Naive thymus-derived CD4-positive, alpha-beta T cell (primary cell): Measurements from ENCODE around the gene ATXN7. TPM values are rescaled to one million over a fixed set of nuclear protein-coding genes. Genes with fewer than 3 reads are reported as not detected.

ENCODE experiments used
- ATAC-seq: fragments of 150-1000 bp; cut with Tn5 transposase; 2 replicates; pipeline ENCODE4 v1.10.0; 2021; ENCODE audit warnings: mild to moderate bottlenecking, moderate library complexity
- CTCF ChIA-PET: fragments of 350-600 bp; sonication (Branson Sonifier 250); formaldehyde crosslinking; loops from one replicate; lab custom pipeline; 2021; ENCODE audit warnings: antibody characterized with exemption; lab: Charles Lee
- POLR2A ChIA-PET: fragments of 350-600 bp; sonication (Branson Sonifier 250); formaldehyde crosslinking; loops from one replicate; lab custom pipeline; 2021; ENCODE audit warnings: antibody characterized with exemption, inconsistent platforms; lab: Charles Lee
- DNase-seq, 9 donors: peaks; one replicate each; pipeline versions ENCODE4 v3.0.0 to v3.0.0-alpha.2; 2020 to 2022; ENCODE audit warnings: mixed read lengths in 1 of 9
- H3K27ac ChIP-seq: one replicate; pipeline ENCODE4 v1.7.0; 2013; ENCODE audit warnings: mild to moderate bottlenecking, low read depth, low read length, moderate library complexity
- H3K27me3 ChIP-seq, 2 donors: one replicate each; pipeline ENCODE4 v1.7.0; 2013; ENCODE audit warnings: low read length in 2 of 2, mild to moderate bottlenecking in 2 of 2, moderate library complexity in 2 of 2; ENCODE audit not compliant: control insufficient read depth in 2 of 2, insufficient read depth in 2 of 2
- H3K36me3 ChIP-seq, 3 experiments: 1 replicate in 2 of 3; 2 replicates in 1 of 3; pipeline ENCODE4 v1.7.0; 2013; ENCODE audit warnings: low read length in 3 of 3, mild to moderate bottlenecking in 3 of 3, moderate library complexity in 1 of 3; ENCODE audit not compliant: insufficient read depth in 3 of 3, control insufficient read depth in 2 of 3
- H3K4me1 ChIP-seq, 2 donors: one replicate each; pipeline ENCODE4 v1.7.0; 2013; ENCODE audit warnings: low read length in 2 of 2, mild to moderate bottlenecking in 2 of 2, moderate library complexity in 1 of 2; ENCODE audit not compliant: control insufficient read depth in 2 of 2, insufficient read depth in 2 of 2
- H3K4me3 ChIP-seq: 2 replicates; pipeline ENCODE4 v1.7.0; 2013; ENCODE audit warnings: mild to moderate bottlenecking, low read length
- H3K9me3 ChIP-seq, 3 experiments: 1 replicate in 2 of 3; 2 replicates in 1 of 3; pipeline ENCODE4 v1.7.0; 2013; ENCODE audit warnings: low read length in 3 of 3; ENCODE audit not compliant: control insufficient read depth in 2 of 3
- H3K27ac Mint-ChIP-seq, 9 donors: one replicate each; pipeline ENCODE4 v1.8.0; 2020 to 2022; ENCODE audit warnings: mixed read lengths in 9 of 9, mild to moderate bottlenecking in 8 of 9, moderate library complexity in 5 of 9, inconsistent platforms in 2 of 9
- H3K27me3 Mint-ChIP-seq, 5 donors: one replicate each; pipeline ENCODE4 v1.8.0; 2021 to 2022; ENCODE audit warnings: mixed read lengths in 5 of 5, mild to moderate bottlenecking in 1 of 5
- H3K36me3 Mint-ChIP-seq, 5 donors: one replicate each; pipeline ENCODE4 v1.8.0; 2020 to 2022; ENCODE audit warnings: mixed read lengths in 5 of 5, mild to moderate bottlenecking in 3 of 5, inconsistent platforms in 1 of 5
- H3K4me1 Mint-ChIP-seq, 7 donors: one replicate each; pipeline ENCODE4 v1.8.0; 2020 to 2022; ENCODE audit warnings: mixed read lengths in 7 of 7, mild to moderate bottlenecking in 3 of 7, inconsistent platforms in 1 of 7
- H3K4me3 Mint-ChIP-seq, 10 donors: one replicate each; pipeline ENCODE4 v1.8.0; 2020 to 2022; ENCODE audit warnings: mild to moderate bottlenecking in 10 of 10, mixed read lengths in 10 of 10, moderate library complexity in 6 of 10, inconsistent platforms in 2 of 10
- H3K9me3 Mint-ChIP-seq, 11 donors: one replicate each; pipeline ENCODE4 v1.8.0; 2020 to 2022; ENCODE audit warnings: mixed read lengths in 11 of 11, mild to moderate bottlenecking in 4 of 11, inconsistent platforms in 1 of 11, moderate library complexity in 1 of 11
- intact Hi-C, 2 donors: fragments of 100-400 bp; cut with micrococcal nuclease; formaldehyde crosslinking; loops; one replicate each; pipeline ENCODE4 v1.15.1; 2023
- polyA plus RNA-seq, 2 donors: library from polyadenylated mRNA; unstranded; fragments of 300-500 nt; fragmentation: Illumina TruSeq; gene quantifications; one replicate each; pipeline ENCODE4 v1.2.3, GENCODE V29; 2021
- total RNA-seq, 6 experiments: library from RNA in 5 of 6; stranded (reverse) in 5 of 6; gene quantifications; 1 replicate in 5 of 6; 2 replicates in 1 of 6; pipeline ENCODE4 v1.2.3 and lab custom pipeline; 2021 to 2026

ATXN7 gene
- total and polyA plus RNA-seq, 7 experiments from 2014 or later: 29.8 to 204 (median 142) TPM

DNA sequence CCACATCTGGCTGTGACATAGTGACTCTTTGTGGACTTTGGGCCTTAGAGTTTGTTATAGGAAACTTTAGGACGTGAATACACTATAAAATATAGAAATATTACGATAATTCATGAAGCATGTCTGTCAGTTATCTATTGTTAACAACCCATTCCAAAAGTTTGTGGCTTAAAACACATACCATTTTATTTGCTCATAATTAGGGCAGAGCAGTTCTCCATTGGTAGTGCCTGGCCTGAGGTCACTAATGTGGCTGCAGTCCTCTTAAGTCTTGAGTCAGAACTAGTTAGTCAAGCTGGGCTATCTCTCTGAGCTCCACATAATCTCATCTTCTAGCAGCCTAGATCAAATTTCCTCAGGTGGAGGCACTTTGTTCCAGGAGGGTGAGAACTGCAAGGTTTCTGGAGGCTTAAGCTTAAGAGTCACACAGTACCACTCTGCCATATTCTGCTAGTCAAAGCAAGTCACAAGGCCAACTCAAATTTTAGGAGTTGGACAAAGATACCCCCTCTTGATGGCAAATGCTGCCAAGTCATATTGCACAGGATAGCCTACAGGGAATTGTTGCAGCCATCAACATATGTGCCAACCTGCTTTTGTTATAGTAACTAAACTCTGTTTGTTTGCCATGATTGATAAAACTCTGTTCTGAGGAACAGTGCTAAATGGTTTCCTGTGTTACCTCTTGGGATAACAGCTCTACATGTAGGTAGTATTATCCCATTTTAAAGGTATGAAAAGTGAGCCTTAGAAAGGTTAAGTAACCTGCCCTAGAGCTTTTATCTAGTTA lies 8.7 kb downstream of the ATXN7 start:
- POLR2A ChIA-PET: interaction anchor here (0.6 kb wide), 1 partner anchor 11 kb away, joined by 3 read pairs; no protein-coding TSS in a partner anchor
- no peak overlapping the region for H3K27ac ChIP-seq
- intact Hi-C loops: no loop called here
- Mint-ChIP-seq H3K27ac (no peak overlapping the region), H3K36me3 (peaks cover 0 to 4% (median 0%) of the 10 kb centered on the region in 5 donors), H3K27me3 (no peaks in the 10 kb centered on the region), H3K9me3 (no peaks in the 10 kb centered on the region), H3K4me1 (peaks cover 34 to 87% (median 76%) of the 10 kb centered on the region in 7 donors), H3K4me3 (no peak overlapping the region)
- CTCF ChIA-PET: no interaction called here
- peaks cover 2 to 6% of the 10 kb centered on the region in 2 donors for H3K4me1 ChIP-seq
- H3K36me3 ChIP-seq: no peaks in the 10 kb centered on the region
- no peaks in the 10 kb centered on the region for H3K9me3 ChIP-seq
- H3K4me3 ChIP-seq: no peak overlapping the region
- DNase-seq: no peak
- H3K27me3 ChIP-seq: no peaks in the 10 kb centered on the region
- no peak for ATAC-seq

DNA sequence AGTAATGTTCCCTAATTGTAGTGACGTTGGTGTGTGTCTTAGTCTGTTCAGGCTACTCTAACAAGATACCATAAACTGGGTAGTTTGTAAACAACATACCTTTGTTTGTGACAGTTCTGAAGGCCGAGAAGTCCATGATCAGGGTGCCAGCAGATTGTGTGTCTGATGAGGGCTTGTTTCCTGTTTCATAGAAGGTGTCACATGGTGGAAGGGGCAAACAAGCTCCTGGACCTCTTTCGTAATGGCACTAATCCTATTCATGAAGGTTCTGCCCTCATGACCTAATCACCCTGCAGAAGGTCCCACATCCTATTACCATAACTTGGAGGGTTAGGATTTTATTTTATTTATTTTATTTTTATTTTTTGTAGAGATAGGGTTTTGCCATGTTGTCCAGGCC lies 11.1 kb downstream of the ATXN7 start:
- peaks cover 39 to 91% (median 79%) of the 10 kb centered on the region in 7 donors for H3K4me1 Mint-ChIP-seq

DNA sequence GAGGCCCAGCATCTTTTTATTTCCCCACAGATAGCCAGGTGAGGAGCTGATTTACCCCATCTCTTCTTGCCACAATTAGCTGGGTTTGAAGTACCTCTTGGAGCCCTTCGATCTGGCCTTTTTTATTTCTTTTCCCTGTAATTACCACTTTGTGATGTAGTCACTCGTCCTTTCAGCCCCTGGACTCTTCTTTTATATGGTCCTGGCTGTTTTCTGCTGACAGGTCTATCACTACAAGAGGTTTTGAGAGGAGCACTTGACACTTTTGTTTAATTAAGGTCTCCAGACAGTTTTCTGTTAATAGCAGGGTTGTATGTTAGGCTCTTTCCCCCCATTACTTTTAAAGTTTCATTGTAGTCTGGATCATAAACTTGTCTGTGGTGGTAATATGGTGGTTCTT lies 11.8 kb downstream of the ATXN7 start:
- intact Hi-C loops: loop anchor here in 1 of 2 donors (2.0 kb wide), 1 partner anchor 17 kb away; no protein-coding TSS in a partner anchor
- ChIA-PET POLR2A (interaction anchor here (0.5 kb wide), 1 partner anchor 16 kb away, joined by 3 read pairs; no protein-coding TSS in a partner anchor), CTCF (interaction anchor here (0.8 kb wide), 1 partner anchor 155 kb away, joined by 4 read pairs; no protein-coding TSS in a partner anchor)
- no peaks in the 10 kb centered on the region for H3K36me3 Mint-ChIP-seq
- peaks cover 39 to 89% (median 77%) of the 10 kb centered on the region in 7 donors for H3K4me1 Mint-ChIP-seq
- H3K9me3 Mint-ChIP-seq: no peaks in the 10 kb centered on the region
- no peak for DNase-seq
- H3K27me3 Mint-ChIP-seq: no peaks in the 10 kb centered on the region
- Histone ChIP-seq H3K4me3 (no peak overlapping the region), H3K4me1 (peaks cover 0 to 16% of the 10 kb centered on the region in 2 donors), H3K27ac (no peak overlapping the region), H3K9me3 (no peaks in the 10 kb centered on the region), H3K27me3 (no peaks in the 10 kb centered on the region), H3K36me3 (no peaks in the 10 kb centered on the region)
- no peak for ATAC-seq
- H3K4me3 Mint-ChIP-seq: no peak overlapping the region
- H3K27ac Mint-ChIP-seq: peak overlapping the region in 1 of 9 donors; percentile 9

More for the DNA sequence above, 11.1 kb downstream of the ATXN7 start:
- Mint-ChIP-seq H3K9me3 (no peaks in the 10 kb centered on the region), H3K27ac (no peak overlapping the region), H3K4me3 (no peak overlapping the region), H3K36me3 (no peaks in the 10 kb centered on the region), H3K27me3 (no peaks in the 10 kb centered on the region)
- CTCF ChIA-PET: no interaction called here
- no peak for ATAC-seq
- Histone ChIP-seq H3K4me3 (no peak overlapping the region), H3K4me1 (peaks cover 0 to 16% of the 10 kb centered on the region in 2 donors), H3K27ac (no peak overlapping the region), H3K36me3 (no peaks in the 10 kb centered on the region), H3K27me3 (no peaks in the 10 kb centered on the region), H3K9me3 (no peaks in the 10 kb centered on the region)
- intact Hi-C loops: loop anchor here in 1 of 2 donors (2.0 kb wide), 1 partner anchor 18 kb away; no protein-coding TSS in a partner anchor
- no peak for DNase-seq
- POLR2A ChIA-PET: no interaction called here

DNA sequence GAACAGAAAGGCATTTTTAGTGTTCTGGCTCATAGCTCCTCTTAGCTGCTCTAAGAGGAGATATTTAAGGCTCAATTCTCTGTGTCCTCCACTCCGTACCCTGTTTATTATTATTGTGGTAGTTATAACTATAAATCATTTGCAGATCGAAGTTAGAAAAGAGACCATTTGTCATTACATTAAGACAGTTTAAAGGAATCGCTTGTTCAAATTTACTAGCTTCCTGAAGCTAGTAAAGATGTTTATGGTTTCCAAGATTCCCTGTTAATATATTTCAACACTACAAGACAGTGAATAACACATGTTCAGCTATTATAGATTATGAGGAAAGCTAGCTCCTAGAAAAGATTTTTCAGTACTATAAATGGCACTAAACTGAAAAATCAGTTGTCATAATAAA lies 12.6 kb downstream of the ATXN7 start:
- Mint-ChIP-seq H3K4me3 (peak overlapping the region in 1 of 10 donors; percentile 29), H3K4me1 (peaks cover 37 to 91% (median 79%) of the 10 kb centered on the region in 7 donors), H3K36me3 (no peaks in the 10 kb centered on the region), H3K27ac (no peak overlapping the region), H3K27me3 (no peaks in the 10 kb centered on the region), H3K9me3 (no peaks in the 10 kb centered on the region)
- Histone ChIP-seq H3K4me3 (no peak overlapping the region), H3K27ac (no peak overlapping the region), H3K4me1 (peaks cover 0 to 16% of the 10 kb centered on the region in 2 donors), H3K9me3 (no peaks in the 10 kb centered on the region), H3K36me3 (no peaks in the 10 kb centered on the region), H3K27me3 (no peaks in the 10 kb centered on the region)
- DNase-seq (no peak), ATAC-seq (no peak)
- POLR2A ChIA-PET: no interaction called here
- CTCF ChIA-PET: interaction anchor here (1.1 kb wide), 1 partner anchor 64 kb away, joined by 3 read pairs; no protein-coding TSS in a partner anchor
- intact Hi-C loops: no loop called here

DNA sequence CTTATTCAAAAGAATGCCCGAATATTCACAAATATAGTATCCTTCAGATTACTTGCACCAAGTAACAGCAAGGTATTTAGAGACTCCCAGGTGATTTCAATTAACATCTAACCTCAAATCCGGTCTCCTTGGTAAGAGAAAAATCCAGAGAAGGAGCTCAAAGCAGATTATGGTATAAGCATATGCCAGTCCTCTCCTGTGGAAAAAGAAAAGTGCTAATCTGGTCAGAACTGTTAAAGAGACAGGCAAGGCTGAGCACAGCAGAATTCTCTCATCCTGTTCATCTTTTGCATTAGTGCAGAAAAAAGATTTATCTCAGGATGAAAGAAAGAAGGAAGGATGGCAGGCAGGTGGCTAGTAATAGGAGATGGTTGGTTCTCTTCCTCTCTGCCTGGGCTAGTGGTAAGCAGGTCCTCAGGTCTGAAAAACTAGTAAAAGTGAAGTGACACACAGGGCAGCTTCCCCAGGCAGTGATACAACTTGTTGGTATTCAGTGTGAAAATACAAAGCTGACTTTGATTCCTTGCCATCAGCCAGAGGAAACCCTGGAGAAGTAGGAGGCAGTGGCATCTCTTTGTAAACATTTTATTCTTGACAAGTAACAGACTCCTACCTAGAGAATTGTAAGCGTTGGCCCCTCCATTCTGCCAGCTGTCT lies 14.2 kb downstream of the ATXN7 start:
- no peak for ATAC-seq
- Mint-ChIP-seq H3K27ac (peak overlapping the region in 2 of 9 donors; percentile 10 to 38), H3K27me3 (no peaks in the 10 kb centered on the region), H3K4me3 (peak overlapping the region in 6 of 10 donors; percentile 0 to 45 (median 20)), H3K4me1 (peaks cover 33 to 85% (median 73%) of the 10 kb centered on the region in 7 donors), H3K36me3 (no peaks in the 10 kb centered on the region), H3K9me3 (no peaks in the 10 kb centered on the region)
- Histone ChIP-seq H3K4me1 (peaks cover 0 to 16% of the 10 kb centered on the region in 2 donors), H3K36me3 (no peaks in the 10 kb centered on the region), H3K27me3 (no peaks in the 10 kb centered on the region), H3K9me3 (no peaks in the 10 kb centered on the region), H3K27ac (no peak overlapping the region), H3K4me3 (no peak overlapping the region)
- CTCF ChIA-PET: no interaction called here
- intact Hi-C loops: no loop called here
- no peak for DNase-seq
- POLR2A ChIA-PET: no interaction called here

DNA sequence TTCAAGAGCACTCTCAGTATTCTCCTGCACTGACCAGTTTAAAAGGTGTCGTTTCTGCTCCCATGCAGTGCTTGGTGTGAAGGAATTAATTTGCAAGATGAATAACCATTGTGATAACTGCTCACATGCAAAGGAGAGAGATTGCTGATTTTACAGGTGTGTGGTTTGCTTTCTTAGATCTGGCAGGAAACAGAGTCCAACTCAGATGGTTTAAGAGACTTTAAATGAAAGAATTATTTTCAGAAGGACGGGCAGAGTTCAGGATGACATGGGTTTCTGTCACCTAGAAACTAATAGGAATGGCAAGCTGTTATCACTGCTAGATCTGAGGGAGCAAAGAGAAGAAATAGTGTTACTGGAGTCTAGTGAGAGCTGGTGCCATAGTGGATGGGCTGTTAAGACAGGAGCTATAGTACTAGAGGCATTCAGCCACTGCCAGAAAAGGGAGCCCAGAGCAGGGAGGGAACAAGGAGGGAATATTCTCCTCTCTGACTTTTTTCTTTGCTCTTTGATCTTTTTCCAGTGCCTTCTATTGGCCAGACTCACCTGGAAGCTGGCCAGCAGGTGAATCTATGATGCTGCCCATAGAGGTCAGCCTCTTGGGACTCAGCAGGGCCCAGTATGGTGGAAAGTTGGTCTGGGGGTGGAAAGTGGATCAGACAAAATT lies 14.9 kb downstream of the ATXN7 start:
- POLR2A ChIA-PET: no interaction called here
- Mint-ChIP-seq H3K27ac (peak overlapping the region in 2 of 9 donors; percentile 4 to 10), H3K9me3 (no peaks in the 10 kb centered on the region), H3K36me3 (no peaks in the 10 kb centered on the region), H3K4me3 (peak overlapping the region in 5 of 10 donors; percentile 0 to 45 (median 19)), H3K27me3 (no peaks in the 10 kb centered on the region), H3K4me1 (peaks cover 32 to 86% (median 71%) of the 10 kb centered on the region in 7 donors)
- intact Hi-C loops: no loop called here
- CTCF ChIA-PET: no interaction called here
- no peak for DNase-seq
- H3K27ac ChIP-seq: no peak overlapping the region
- ATAC-seq: no peak
- no peaks in the 10 kb centered on the region for H3K36me3 ChIP-seq
- peaks cover 0 to 16% of the 10 kb centered on the region in 2 donors for H3K4me1 ChIP-seq
- no peak overlapping the region for H3K4me3 ChIP-seq
- no peaks in the 10 kb centered on the region for H3K9me3 ChIP-seq
- no peaks in the 10 kb centered on the region for H3K27me3 ChIP-seq
